Measurements from ENCODE around the gene MAP3K4.

Gene MAP3K4

GRCh38 chr6:161074496-161075121, 83.0 kb downstream of the MAP3K4 start:
- TF ChIP-seq, protein P1, sequence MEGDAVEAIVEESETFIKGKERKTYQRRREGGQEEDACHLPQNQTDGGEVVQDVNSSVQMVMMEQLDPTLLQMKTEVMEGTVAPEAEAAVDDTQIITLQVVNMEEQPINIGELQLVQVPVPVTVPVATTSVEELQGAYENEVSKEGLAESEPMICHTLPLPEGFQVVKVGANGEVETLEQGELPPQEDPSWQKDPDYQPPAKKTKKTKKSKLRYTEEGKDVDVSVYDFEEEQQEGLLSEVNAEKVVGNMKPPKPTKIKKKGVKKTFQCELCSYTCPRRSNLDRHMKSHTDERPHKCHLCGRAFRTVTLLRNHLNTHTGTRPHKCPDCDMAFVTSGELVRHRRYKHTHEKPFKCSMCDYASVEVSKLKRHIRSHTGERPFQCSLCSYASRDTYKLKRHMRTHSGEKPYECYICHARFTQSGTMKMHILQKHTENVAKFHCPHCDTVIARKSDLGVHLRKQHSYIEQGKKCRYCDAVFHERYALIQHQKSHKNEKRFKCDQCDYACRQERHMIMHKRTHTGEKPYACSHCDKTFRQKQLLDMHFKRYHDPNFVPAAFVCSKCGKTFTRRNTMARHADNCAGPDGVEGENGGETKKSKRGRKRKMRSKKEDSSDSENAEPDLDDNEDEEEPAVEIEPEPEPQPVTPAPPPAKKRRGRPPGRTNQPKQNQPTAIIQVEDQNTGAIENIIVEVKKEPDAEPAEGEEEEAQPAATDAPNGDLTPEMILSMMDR (IDR thresholded peaks at IDR 0.05; ENCODE audit: low read depth, low read length, missing control alignments), result no peak
- no peak overlapping the region for H3K4me3 ChIP-seq (replicated peaks; ENCODE audit: low read depth, low read length)
- DNase-seq (ENCODE audit: extremely low read depth, low read depth), result no peak

DNA sequence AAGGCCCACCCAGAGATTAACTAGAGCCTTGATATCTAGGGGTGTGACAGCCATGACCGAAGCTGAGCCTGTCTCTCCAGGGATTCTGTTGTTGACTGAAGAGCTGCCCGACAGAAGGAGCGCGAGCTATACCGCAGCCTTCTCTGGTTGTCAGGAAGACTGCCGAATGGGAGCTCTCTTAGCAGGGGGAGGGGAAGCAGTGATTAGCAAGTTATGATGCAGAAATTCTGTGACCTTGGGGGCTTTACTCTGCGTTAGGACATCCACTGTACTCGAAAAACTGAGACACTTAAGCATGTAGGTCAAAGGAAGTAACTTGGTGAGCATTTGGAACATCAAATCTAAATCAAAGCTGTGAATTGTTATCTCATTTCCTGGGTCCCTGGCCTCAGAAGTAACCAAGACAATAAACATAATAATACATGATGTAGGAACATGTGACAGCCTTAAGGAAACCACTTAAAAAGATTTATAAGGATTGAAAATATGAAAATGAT, 84.7 kb downstream of the MAP3K4 start:
- TF ChIP-seq, protein P1 (IDR thresholded peaks at IDR 0.05; ENCODE audit: low read depth, low read length, missing control alignments), result no peak

DNA sequence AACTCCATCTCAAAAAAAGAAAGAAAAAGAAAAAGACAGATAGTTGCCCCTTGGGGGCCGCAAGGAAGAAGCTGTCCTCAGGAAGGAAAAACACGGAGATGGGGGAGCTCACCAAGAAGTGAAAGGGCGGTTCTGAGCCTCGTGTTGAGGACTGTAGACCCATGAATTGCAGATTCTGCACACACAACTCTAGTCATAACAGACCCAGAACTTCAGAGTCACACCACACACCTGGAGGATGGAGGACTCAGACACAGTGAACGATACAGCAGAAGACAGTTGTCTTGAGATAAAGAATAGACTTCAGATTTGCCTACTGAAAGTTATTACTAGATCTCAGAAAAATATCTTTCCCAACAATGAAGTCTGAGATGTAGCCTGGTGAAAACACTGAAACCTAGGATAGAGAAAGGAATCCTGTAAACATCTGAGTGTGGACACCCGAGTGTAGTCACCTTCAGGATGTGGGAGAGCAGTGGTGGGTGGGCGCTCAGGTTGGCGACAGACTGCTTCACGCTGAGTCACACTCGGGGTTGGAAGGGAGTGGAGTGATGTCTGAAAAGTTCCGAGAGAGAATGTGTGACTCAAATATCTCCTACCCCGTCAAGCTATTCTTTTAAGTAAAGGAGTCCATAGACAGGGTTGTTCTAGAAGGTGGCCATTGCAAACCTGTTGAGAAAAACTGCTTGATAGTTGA, 88.1 kb downstream of the MAP3K4 start:
- no peak overlapping the region for H3K4me3 ChIP-seq (replicated peaks; ENCODE audit: low read depth, low read length)
- DNase-seq (ENCODE audit: extremely low read depth, low read depth), result no peak
- TF ChIP-seq, protein P1 (IDR thresholded peaks at IDR 0.05; ENCODE audit: low read depth, low read length, missing control alignments), result no peak

More for the DNA sequence above, 84.7 kb downstream of the MAP3K4 start:
- no peak overlapping the region for H3K4me3 ChIP-seq (replicated peaks; ENCODE audit: low read depth, low read length)
- DNase-seq (ENCODE audit: extremely low read depth, low read depth), result no peak

DNA sequence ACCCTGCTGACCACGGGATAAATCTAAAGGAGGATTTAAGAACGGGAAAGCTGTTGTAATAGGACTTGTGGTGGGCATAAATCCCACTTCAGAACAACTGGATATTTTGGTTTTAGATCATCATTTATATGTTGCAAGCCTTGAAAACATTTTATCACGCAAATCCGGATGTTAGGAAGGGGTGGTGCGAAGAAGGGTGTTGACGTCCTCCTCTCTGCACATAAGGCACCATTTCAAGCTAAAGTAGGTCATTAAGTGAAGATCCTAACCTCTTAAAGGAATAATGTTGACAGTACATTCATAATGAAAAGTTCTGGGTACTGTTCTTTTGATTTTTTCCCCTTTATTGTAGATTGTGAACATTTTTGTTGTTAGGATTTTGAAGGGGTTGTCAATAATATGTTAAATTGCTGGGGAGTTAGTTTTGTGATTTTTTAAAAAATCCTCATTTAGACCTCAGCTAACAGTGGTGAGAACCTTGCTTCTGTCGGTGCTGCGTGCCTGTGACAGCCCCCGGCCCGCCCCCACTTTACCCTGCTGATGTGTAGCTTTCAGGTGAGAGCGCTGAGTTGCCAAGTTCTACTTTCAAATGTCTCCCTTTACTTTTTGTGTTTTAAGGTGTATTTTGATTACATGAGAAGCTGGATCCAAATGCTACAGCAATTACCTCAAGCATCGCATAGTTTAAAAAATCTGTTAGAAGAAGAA, 88.8 kb downstream of the MAP3K4 start:
- TF ChIP-seq, protein P1 (IDR thresholded peaks at IDR 0.05; ENCODE audit: low read depth, low read length, missing control alignments), result no peak
- no peak for DNase-seq (ENCODE audit: extremely low read depth, low read depth)
- H3K4me3 ChIP-seq (replicated peaks; ENCODE audit: low read depth, low read length), result no peak overlapping the region

- no peak for DNase-seq (ENCODE audit: extremely low read depth, low read depth)
- no peak overlapping the region for H3K4me3 ChIP-seq (replicated peaks; ENCODE audit: low read depth, low read length)
- TF ChIP-seq, protein P1 (IDR thresholded peaks at IDR 0.05; ENCODE audit: low read depth, low read length, missing control alignments), result no peak
These were observed 90.6 kb downstream of the MAP3K4 start for GRCh38 chr6:161082215-161082614.

GRCh38 chr6:161085246-161085645, 93.7 kb downstream of the MAP3K4 start:
- DNase-seq (ENCODE audit: extremely low read depth, low read depth), result no peak
- TF ChIP-seq, protein P1 (IDR thresholded peaks at IDR 0.05; ENCODE audit: low read depth, low read length, missing control alignments), result no peak
- no peak overlapping the region for H3K4me3 ChIP-seq (replicated peaks; ENCODE audit: low read depth, low read length)

Measured in HFF-Myc (cell line).